ENCODE results near the gene DPPA5. TPM values are rescaled to one million over a fixed set of nuclear protein-coding genes. Genes with fewer than 3 reads are reported as not detected.

The DPPA5 gene
- total RNA-seq, 1 donor from 2014 or later, result not detected

Other genes starting within 250 kb of the DPPA5 start
- gene KHDC1L, start 128.8 kb downstream of the DPPA5 start, total RNA-seq, result not detected in 2 replicates
- gene KHDC1, start 91.1 kb downstream of the DPPA5 start, total RNA-seq, result 2.9 and 3.6 TPM in 2 replicates
- not detected in 2 replicates for gene KHDC3L, start 8.4 kb upstream of the DPPA5 start, total RNA-seq
- gene OOEP, start 15.6 kb upstream of the DPPA5 start, total RNA-seq, result not detected in 2 replicates
- 1.1 and 1.4 TPM in 2 replicates for gene DDX43, start 40.6 kb upstream of the DPPA5 start, total RNA-seq
- 3.4 and 9.6 TPM in 2 replicates for gene CGAS, start 98.0 kb upstream of the DPPA5 start, total RNA-seq
- 29.6 and 44.6 TPM in 2 replicates for gene MTO1, start 107.5 kb upstream of the DPPA5 start, total RNA-seq
- gene EEF1A1, start 166.8 kb upstream of the DPPA5 start, total RNA-seq, result 25,091 and 26,411 TPM in 2 replicates

Measured in renal cortical epithelial cell (primary cell).